GM13977 (cell line): Measurements from ENCODE around the gene CHML.

Source experiments
- DNase-seq: peaks from one replicate; pipeline ENCODE4 v3.0.0; 2012; ENCODE audit warnings: low spot score
- CTCF ChIP-seq: IDR thresholded peaks from 2 replicates; pipeline ENCODE4 v1.5.1; 2012; ENCODE audit warnings: mild to moderate bottlenecking, control low read depth; ENCODE audit not compliant: insufficient read depth; ENCODE audit errors: extremely low read depth, missing control alignments
- in situ Hi-C: fragments of 300-500 bp; cut with MboI; formaldehyde crosslinking; loops from one replicate; pipeline ENCODE4 v1.12.0; 2022; ENCODE audit warnings: low sequenced_read_pairs, low pct_unique_long_range_greater_than_20kb, mixed read lengths, inconsistent platforms; ENCODE audit not compliant: unreplicated experiment

The CHML gene

GRCh38 chr1:241590719-241591118, 49.5 kb downstream of the CHML start:
- TF ChIP-seq CTCF, result no peak
- no peak for DNase-seq
- in situ Hi-C loops, result no loop called here
